PC-9 (cell line): Measurements from ENCODE around the gene OR51B2.

Experiments
- EZH2 ChIP-seq: fragments of 200-600 bp; sonication (generic); IDR thresholded peaks from 2 replicates; pipeline ENCODE4 v1.8.0; 2017; ENCODE audit warnings: antibody characterized with exemption, low read depth
- TF ChIP-seq, protein P1 (sequence below): fragments of 200-600 bp; sonication (generic); conservative IDR thresholded peaks from 2 replicates; pipeline ENCODE4 v1.6.1; 2017; ENCODE audit warnings: mixed run types, antibody characterized with exemption, mild to moderate bottlenecking, moderate library complexity

GRCh38 chr11:5283086-5283485 lies 41.0 kb downstream of the OR51B2 start:
- TF ChIP-seq, protein P1, sequence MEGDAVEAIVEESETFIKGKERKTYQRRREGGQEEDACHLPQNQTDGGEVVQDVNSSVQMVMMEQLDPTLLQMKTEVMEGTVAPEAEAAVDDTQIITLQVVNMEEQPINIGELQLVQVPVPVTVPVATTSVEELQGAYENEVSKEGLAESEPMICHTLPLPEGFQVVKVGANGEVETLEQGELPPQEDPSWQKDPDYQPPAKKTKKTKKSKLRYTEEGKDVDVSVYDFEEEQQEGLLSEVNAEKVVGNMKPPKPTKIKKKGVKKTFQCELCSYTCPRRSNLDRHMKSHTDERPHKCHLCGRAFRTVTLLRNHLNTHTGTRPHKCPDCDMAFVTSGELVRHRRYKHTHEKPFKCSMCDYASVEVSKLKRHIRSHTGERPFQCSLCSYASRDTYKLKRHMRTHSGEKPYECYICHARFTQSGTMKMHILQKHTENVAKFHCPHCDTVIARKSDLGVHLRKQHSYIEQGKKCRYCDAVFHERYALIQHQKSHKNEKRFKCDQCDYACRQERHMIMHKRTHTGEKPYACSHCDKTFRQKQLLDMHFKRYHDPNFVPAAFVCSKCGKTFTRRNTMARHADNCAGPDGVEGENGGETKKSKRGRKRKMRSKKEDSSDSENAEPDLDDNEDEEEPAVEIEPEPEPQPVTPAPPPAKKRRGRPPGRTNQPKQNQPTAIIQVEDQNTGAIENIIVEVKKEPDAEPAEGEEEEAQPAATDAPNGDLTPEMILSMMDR, result no peak
- TF ChIP-seq EZH2, result no peak
